ENCODE measurements around the gene CENPN.

The CENPN gene

DNA sequence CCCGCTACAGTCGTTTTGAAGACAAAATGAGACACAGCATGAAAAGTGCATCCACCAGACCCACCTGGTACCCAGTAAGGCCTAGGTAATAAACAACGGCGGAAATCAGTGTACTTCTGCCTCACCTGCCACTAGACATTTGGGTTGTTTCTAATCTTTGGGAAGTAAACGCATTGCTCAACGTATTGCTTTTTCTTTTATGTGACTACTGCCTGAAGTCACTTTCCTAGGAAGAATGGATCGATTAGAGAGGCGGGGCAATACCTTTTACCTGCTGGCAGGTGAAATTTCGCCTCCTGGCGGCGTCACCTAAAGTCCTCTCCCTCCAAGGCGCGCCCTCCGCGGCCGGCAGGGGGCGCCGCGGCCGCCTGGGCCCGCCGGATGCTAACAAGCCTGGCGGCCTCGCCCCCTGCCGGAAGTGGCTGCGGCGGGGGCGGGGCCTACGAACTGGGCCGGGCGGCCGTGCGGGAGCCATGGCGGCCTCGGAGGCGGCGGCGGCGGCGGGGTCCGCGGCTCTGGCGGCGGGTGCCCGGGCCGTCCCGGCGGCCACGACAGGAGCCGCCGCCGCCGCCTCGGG lies 28.5 kb downstream of the CENPN start, which contains the start of gene ATMIN:
ATMIN (plus strand) TSS at position 445 of the 577 bp plus-strand sequence; CDS start at position 474, 29 bp downstream.
- DNase-seq (ENCODE audit: low read depth), result peak; percentile 77

GRCh38 chr16:81035975-81036750 lies 29.1 kb downstream of the CENPN start:
- peak; percentile 42 for DNase-seq (ENCODE audit: low read depth)

- DNase-seq (ENCODE audit: low read depth), result no peak
These were observed 29.8 kb downstream of the CENPN start for GRCh38 chr16:81036751-81037350.

DNA sequence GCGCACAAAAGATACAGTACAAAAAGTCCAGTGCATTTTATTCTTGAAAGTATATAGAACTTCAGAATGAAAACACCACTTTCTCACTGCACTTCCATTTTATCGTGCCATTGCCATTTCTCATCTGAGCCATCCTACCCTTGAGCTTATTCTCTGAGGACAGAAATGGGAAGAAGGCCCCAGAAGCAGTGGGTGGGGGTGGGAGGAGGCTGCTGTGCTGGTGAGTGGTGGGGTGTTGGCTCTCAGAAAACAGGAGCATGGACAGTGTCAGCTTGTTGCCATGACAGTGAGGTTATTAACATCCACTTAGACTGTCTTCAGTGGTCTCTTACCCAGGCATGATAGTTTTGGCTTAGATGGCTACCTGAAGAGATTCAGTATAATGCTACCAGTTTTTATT lies 33.1 kb downstream of the CENPN start:
- no peak for DNase-seq (ENCODE audit: low read depth)

DNA sequence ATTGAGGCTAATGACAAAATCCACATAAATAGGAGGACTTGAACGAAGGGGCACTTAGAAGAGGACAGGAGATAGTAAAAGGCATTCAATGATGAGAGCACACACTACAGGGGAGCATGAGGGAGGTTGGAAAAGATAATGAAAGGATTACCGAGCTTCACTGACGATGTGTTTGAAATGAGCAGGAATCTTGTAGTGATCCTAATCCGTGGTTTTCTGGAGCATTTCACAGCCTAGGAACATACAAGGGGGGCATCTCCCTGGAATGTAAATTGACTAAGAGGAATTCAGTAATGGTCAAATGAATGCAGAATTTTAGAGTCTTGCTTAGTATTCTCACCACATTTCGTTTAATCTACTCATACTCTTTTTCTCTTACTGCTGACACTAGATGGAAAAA lies 33.8 kb downstream of the CENPN start:
- no peak for DNase-seq (ENCODE audit: low read depth)

GRCh38 chr16:81041696-81042095 lies 34.7 kb downstream of the CENPN start:
- no peak for DNase-seq (ENCODE audit: low read depth)

DNA sequence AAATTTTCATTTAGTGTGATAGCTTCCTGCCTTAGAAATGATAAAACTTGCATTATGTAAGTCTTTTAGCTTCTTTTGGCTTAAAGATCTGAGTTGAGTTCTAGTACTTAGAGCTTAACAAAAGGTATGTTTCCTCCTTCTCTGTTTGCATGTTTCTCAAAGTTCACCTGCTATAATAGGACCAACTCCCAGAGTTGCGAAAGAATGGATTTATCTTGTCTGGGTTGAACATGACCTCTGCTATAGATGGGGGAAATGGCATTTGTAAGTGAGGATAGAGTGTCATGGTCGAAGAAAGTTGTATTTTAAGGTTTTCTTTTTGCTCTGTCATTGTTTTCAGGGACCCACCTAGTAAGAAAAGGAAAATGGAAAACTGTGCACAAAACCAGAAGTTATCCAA lies 35.8 kb downstream of the CENPN start:
- no peak for DNase-seq (ENCODE audit: low read depth)

DNA sequence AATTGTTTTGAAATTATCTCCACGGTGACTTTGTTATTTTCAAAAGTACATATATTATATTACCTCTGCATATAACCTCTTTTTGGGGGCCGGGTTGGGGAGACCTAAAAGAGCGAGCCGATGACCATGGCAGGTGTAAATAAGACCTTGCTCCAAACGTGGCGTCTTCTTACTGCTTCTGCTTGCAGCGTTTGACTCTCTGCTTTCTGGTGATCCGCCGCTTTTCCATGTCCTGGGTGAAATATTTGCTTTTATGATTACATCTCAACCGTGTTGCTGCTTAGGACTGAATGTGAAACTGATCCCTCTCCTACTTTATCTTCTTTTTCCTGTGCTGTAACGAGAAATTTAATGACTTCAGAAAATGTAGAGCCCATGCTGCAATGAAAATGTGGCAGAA lies 46.7 kb downstream of the CENPN start:
- DNase-seq (ENCODE audit: low read depth), result no peak

GRCh38 chr16:81060576-81061306 lies 53.7 kb downstream of the CENPN start:
- no peak for DNase-seq (ENCODE audit: low read depth)

DNA sequence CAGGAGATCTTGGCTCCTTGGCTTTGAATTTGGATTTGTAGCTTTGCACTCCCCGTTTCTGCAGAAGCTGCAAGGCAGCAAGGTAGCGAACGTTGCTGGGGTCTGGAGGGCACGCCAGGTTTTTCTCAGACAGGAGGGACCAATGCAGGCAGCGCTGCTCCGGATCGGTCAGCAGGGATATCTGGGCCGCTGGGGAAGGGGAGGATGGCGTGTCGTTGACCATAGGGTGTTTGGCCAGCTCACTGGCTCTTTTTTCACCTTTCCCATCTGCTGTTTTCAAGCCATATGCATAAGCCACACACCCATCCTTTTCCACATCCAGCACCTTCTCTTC lies 54.3 kb downstream of the CENPN start:
- no peak for DNase-seq (ENCODE audit: low read depth)

GRCh38 chr16:81061871-81062608 lies 55.0 kb downstream of the CENPN start:
- DNase-seq (ENCODE audit: low read depth), result no peak

DNA sequence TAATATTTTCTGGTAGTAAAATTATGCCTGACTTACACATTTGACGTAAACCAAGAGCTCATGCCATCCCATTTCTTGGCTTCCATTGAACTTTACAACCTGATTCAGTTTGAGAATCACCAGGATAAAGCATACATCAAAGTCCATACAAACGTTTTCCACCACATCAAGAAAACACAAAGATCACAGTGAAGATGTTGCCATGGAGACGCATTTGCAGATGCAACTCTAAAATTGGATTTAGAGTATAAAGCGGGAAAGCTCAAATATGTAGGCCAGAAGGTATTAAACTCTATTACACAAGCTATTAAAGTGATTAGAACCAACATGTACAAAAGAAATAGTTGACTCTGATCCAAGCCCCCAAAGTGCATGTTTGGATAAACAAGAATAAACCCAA lies 59.7 kb downstream of the CENPN start:
- DNase-seq (ENCODE audit: low read depth), result no peak

GRCh38 chr16:81067166-81067565 lies 60.2 kb downstream of the CENPN start:
- DNase-seq (ENCODE audit: low read depth), result no peak

DNA sequence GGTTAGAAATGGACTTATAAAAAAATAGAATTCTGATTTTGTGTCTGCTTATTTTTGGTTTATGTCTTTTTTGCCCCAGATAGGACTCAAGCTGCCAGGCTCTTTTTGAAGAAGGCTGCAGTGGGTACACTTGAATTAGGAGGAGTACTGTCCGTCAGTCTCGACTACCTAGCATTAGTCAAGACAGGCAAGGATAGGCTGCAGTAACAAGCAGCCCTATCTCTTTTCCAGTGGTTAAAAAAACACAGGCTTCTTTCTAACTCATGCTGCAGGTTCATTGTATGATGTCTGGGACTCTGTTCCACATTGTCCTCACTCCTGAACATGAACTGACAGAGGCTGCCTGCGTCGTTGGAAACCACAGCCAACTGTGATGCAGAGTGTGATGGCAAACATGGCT lies 62.0 kb downstream of the CENPN start:
- no peak for DNase-seq (ENCODE audit: low read depth)

- DNase-seq (ENCODE audit: low read depth), result no peak
These were observed 64.0 kb downstream of the CENPN start for GRCh38 chr16:81070979-81071378.

- no peak for DNase-seq (ENCODE audit: low read depth)
These were observed 64.8 kb downstream of the CENPN start for GRCh38 chr16:81071805-81072204.

DNA sequence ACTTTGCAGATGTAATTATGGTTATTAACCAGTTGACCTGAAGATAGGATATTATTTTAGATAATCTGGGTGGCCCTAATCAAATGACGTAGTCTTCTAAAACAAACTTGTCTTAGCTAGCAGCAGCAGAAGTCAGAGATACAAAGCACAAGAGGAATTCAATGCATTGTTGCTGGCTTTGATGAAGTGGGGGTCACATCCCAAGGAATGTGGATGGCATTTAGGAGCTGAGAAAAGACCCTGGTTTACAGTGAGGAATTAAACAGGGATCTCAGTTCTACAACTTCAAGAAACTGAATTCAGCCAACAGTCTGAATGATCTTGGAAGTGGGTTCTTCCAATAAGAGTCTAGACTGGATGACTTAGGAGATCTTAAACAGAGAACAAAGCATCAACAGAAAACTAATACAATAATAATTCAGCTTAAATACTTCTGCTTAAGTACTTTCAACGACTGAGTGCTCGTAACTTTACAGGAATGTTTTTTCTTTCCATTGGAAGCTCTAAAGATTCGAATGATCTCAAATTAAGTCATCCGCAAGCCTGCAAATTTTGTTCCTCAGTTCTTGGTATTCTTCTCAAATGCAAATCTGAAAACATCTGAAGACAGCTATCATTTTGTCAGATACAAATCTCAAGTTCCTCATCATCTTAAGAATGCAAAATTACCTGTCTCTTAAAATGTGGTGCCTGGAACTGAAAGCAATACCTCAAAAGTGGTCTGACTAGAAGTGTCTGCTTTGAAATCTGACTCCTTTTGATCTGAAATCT lies 66.7 kb downstream of the CENPN start:
- DNase-seq (ENCODE audit: low read depth), result no peak

GRCh38 chr16:81076566-81077075 lies 69.6 kb downstream of the CENPN start:
- peak; percentile 81 for DNase-seq (ENCODE audit: low read depth)

- peak; percentile 87 for DNase-seq (ENCODE audit: low read depth)
These were observed 70.3 kb downstream of the CENPN start, which contains the start of gene C16orf46 for GRCh38 chr16:81077076-81077940. Gene C16orf46, minus strand, starts transcription at chr16:81077238. Its CDS starts 13,283 bp downstream, at chr16:81063955.

GRCh38 chr16:81080233-81080632 lies 73.2 kb downstream of the CENPN start:
- DNase-seq (ENCODE audit: low read depth), result no peak

Measured in T-helper 22 cell (primary cell).